Activated T-helper 2 cell treated with anti-CD3 and anti-CD28 coated beads, Interferon-gamma antibody, Interleukin-2, Interleukin-4, amounts not matched to agents 10 μg/mL and 5 μg/mL and 100 μg/mL, durations not matched to agents 14 hours and 24 hours and 36 hours (primary cell): ENCODE data around the gene DTNA. TPM values are rescaled to one million over a fixed set of nuclear protein-coding genes. Genes with fewer than 3 reads are reported as not detected.
"Not testable (repeated sequence)": the region's sequence is repeated elsewhere in the genome, so short reads cannot be mapped to it uniquely, and the experiment has no call there.

Experiments used
- DNase-seq: peaks from one replicate; pipeline ENCODE4 v3.0.0; 2021; ENCODE audit warnings: low spot score
- H3K27ac Mint-ChIP-seq: one replicate; pipeline ENCODE4 v1.8.0; 2021; ENCODE audit warnings: mixed read lengths
- H3K27me3 Mint-ChIP-seq: one replicate; pipeline ENCODE4 v1.8.0; 2021; ENCODE audit warnings: low read depth, mixed read lengths
- H3K36me3 Mint-ChIP-seq: one replicate; pipeline ENCODE4 v1.8.0; 2021; ENCODE audit warnings: low read depth, mixed read lengths
- H3K4me1 Mint-ChIP-seq: one replicate; pipeline ENCODE4 v1.8.0; 2021; ENCODE audit warnings: low read depth, mixed read lengths
- H3K4me3 Mint-ChIP-seq: one replicate; pipeline ENCODE4 v1.8.0; 2021; ENCODE audit warnings: low read depth, mild to moderate bottlenecking, moderate library complexity, mixed read lengths
- H3K9me3 Mint-ChIP-seq: one replicate; pipeline ENCODE4 v1.8.0; 2021; ENCODE audit warnings: mixed read lengths
- intact Hi-C: fragments of 100-400 bp; cut with micrococcal nuclease; formaldehyde crosslinking; loops from one replicate; pipeline ENCODE4 v1.15.1; 2023
- total RNA-seq: library from RNA; stranded (reverse); gene quantifications from 2 replicates; pipeline ENCODE4 v1.2.3, GENCODE V29; 2022

Gene DTNA
- total RNA-seq, 1 donor from 2014 or later: 0.73 TPM

DNA sequence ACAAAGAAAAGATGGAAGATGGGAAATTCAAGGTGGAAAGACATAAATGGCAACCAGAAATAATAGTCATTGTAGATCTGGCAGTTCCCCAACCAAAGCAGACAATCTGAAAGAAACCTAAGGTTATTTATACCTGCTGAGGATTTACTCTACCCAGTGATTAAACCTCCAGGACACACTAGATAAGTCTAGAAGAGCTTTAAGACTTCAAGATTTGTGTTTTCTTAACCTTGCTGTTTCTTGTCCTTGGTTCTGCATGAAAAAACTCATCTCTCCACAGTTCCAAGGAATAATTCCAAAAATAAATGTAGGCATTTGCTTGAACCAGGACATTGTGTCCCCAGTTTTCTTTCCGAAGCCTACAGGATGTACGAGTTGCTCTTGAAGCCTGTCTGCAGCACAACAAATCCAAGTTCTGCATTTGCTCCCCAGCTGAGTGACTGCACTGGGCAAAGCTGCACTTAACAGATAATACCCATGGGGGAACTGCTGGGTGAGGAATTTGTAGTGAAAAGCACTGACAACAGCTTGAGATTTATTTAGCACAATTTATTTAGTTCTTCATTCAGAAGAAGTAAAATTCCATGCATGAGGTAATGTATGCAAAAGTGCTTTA lies 19.8 kb downstream of the DTNA start:
- Mint-ChIP-seq H3K36me3 (no peaks in the 10 kb centered on the region), H3K9me3 (no peaks in the 10 kb centered on the region), H3K27ac (no peak overlapping the region), H3K4me3 (no peak overlapping the region), H3K4me1 (no peaks in the 10 kb centered on the region), H3K27me3 (peaks cover 2% of the 10 kb centered on the region)
- no peak for DNase-seq
- intact Hi-C loops: no loop called here

DNA sequence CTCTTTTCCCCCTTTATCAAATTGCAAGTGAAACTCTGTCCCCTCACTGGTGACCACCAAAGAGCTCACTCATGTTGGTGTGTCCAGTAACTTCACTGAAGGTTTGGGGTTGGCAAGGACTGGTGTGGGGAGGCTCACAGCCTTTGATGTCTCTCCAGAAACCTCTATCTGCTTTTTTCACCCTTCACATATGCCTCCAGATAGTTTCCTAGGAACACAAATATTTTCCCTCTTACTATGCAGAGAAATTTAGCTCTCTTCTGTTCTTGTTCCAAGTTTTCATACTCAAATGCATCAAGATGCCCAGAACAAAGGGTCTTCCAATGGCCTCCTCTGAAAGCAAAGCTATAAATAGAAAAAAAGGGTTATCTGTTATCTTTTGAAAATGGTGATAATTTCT lies 20.7 kb downstream of the DTNA start:
- Mint-ChIP-seq H3K27me3 (peaks cover 2% of the 10 kb centered on the region), H3K4me3 (no peak overlapping the region), H3K27ac (no peak overlapping the region), H3K9me3 (no peaks in the 10 kb centered on the region), H3K4me1 (no peaks in the 10 kb centered on the region), H3K36me3 (no peaks in the 10 kb centered on the region)
- intact Hi-C loops: no loop called here
- DNase-seq: no peak

DNA sequence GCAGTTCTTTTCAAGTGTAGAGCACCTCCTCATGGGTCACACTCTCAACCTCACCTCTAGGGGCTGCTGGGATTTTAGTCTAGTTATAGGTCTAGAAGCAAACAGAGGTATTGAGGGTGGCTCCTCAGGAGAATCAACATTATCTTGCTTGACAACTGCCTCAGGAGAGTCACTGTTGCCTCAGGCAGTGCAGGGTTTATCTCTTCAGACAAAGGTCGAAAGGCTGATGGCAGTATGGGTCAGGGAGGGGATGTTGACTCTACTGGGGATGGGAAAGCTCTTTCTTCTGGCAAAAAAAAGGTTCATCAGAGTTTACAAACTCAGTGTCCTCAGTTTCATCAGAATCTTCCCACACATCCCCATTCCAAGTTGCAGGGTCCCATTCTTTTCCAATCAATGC lies 24.0 kb downstream of the DTNA start:
- no peak overlapping the region for H3K27ac Mint-ChIP-seq
- no peaks in the 10 kb centered on the region for H3K4me1 Mint-ChIP-seq
- no peak for DNase-seq
- H3K4me3 Mint-ChIP-seq: no peak overlapping the region
- intact Hi-C loops: no loop called here
- no peaks in the 10 kb centered on the region for H3K9me3 Mint-ChIP-seq
- no peaks in the 10 kb centered on the region for H3K36me3 Mint-ChIP-seq
- H3K27me3 Mint-ChIP-seq: peaks cover 2% of the 10 kb centered on the region

DNA sequence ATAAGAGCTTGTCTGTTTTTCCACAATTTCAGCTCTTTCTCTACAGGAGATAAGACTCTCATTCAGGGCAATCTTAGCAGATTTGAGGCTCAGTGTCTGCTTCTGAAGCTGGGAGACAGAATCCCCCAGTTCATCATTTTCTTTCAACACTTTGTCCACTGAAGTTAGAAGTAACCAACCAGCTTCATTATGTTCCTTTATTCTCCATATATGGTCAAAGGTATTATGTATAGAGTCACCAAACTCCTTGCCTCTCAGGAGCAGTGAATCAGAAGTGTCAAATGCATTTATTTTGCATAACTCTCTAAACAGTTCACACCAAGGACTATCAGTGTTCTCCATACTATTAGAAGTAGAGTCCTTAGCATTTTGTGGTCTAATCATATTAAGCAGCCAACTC lies 24.4 kb downstream of the DTNA start:
- H3K27ac Mint-ChIP-seq, H3K27me3 Mint-ChIP-seq, H3K4me1 Mint-ChIP-seq, DNase-seq, intact Hi-C loops, H3K9me3 Mint-ChIP-seq, H3K36me3 Mint-ChIP-seq, H3K4me3 Mint-ChIP-seq: not testable (repeated sequence)

DNA sequence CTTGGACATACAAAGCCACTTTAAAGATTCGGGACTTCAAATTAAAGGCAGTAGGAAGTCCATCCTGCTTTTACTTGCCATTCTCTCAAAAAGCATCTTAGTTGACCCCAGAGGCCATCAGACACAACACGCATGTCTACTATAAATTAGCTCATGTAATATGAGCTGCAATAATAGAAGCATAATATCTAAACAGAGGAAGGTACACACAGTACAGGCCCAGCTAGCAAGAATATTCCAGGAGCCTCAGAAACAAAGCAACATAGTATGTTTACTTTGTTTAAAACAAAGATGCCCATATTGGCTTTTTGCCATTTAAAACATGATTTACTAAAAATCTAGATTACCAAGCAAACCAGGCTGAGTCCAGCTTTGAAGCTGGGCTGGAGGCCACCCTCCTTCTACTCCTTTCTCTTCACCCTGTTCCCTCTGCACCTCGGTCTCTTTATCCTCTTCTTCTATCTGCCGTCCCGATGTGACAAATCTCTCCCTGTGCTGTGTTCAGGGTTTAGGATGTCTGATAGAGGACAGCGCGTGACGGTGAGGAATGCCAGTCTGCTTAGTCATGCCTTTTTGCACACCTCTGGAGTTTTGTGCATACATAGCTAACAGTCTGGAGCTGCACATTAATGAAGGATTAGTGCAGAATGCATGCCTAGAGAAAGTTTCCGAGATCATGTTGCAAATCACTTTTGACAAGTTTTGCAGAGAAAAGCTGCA lies 28.2 kb downstream of the DTNA start:
- no peak for DNase-seq
- Mint-ChIP-seq H3K9me3 (no peaks in the 10 kb centered on the region), H3K4me1 (no peaks in the 10 kb centered on the region), H3K4me3 (no peak overlapping the region), H3K36me3 (no peaks in the 10 kb centered on the region), H3K27ac (no peak overlapping the region), H3K27me3 (no peaks in the 10 kb centered on the region)
- intact Hi-C loops: no loop called here

DNA sequence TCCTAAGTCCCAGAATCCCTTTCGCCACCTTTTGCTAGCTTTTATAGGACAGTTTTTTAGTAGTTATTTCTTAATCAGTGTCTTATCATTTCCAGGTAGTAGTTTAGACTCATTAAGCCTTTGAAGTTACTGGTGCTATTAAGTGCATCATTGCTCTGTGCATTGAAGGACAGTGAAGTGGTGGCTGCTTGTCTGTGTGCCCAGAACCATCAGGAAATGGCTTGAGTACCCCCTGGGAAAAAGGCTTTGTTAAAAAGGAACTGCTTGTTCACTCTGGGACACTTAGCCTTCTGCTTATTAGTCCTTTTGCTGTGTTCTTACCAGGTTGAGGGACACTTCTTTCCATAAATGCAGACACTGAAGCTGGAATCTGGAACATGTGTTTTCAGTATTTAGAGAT lies 30.0 kb downstream of the DTNA start:
- no peaks in the 10 kb centered on the region for H3K36me3 Mint-ChIP-seq
- H3K9me3 Mint-ChIP-seq: no peaks in the 10 kb centered on the region
- intact Hi-C loops: no loop called here
- H3K4me1 Mint-ChIP-seq: no peaks in the 10 kb centered on the region
- DNase-seq: no peak
- no peak overlapping the region for H3K27ac Mint-ChIP-seq
- H3K4me3 Mint-ChIP-seq: no peak overlapping the region
- H3K27me3 Mint-ChIP-seq: no peaks in the 10 kb centered on the region

DNA sequence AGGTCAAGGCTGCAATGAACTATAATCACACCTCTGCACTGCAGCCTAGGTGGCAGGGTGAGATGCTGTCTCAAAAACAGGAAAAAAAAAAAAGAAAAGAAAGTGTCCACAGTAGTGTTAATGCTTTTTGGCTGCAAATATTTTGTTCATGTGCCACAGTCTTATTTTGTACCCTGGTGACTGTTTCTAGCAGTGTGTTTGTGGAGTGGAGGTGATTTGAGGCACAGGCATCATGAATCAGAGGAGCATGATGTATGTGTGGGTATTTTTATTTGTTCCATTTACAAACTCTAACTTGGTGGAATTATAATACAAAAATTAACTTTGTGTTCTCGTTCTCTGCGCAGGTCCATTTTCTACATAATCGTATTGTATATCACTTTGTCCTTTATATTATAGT lies 30.6 kb downstream of the DTNA start:
- no peaks in the 10 kb centered on the region for H3K36me3 Mint-ChIP-seq
- intact Hi-C loops: no loop called here
- no peaks in the 10 kb centered on the region for H3K4me1 Mint-ChIP-seq
- no peak for DNase-seq
- no peaks in the 10 kb centered on the region for H3K9me3 Mint-ChIP-seq
- no peaks in the 10 kb centered on the region for H3K27me3 Mint-ChIP-seq
- no peak overlapping the region for H3K27ac Mint-ChIP-seq
- H3K4me3 Mint-ChIP-seq: no peak overlapping the region

DNA sequence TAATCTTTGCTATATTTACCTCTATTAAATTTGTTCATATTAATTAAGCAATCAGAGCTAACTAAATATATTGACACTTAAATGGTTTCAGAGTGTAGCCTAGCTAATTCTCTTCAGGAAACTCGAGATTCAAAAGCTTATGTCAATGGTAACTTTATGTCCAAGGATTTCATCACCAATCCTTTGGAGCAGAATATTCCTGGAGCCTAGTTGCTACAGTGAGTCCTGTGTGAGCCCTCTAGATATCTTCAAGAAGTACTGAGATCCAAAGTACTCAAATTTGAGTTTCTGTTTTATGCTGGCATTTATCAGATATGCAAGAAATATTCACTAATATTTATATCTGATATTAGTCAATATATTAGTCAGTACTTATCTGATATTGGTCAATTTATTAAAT lies 31.3 kb downstream of the DTNA start:
- intact Hi-C loops: no loop called here
- no peak overlapping the region for H3K4me3 Mint-ChIP-seq
- H3K9me3 Mint-ChIP-seq: no peaks in the 10 kb centered on the region

DNA sequence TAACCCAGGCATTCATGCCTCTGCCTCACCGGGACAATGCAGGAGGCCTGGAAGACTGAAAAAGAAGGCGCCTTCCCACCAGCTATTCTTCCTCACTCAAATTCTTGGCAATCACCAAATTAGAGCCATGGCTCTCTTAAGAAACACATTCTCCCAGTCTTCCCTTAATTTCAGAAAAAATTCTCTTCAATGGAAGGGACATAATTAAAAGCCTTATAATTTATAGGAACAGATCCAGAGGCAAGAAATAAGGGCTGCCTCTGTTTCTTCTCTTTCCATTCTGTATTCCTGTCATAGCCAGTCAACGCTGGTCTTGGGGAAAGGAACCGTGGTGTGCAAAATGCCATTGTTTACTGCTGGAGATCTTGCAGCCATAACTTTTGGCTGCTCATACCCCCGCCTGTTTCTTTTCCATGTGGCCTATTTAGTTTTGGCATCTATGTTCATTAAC lies 32.8 kb downstream of the DTNA start:
- Mint-ChIP-seq H3K9me3 (no peaks in the 10 kb centered on the region), H3K27me3 (no peaks in the 10 kb centered on the region), H3K27ac (no peak overlapping the region), H3K36me3 (no peaks in the 10 kb centered on the region), H3K4me3 (no peak overlapping the region), H3K4me1 (no peaks in the 10 kb centered on the region)
- no peak for DNase-seq
- intact Hi-C loops: no loop called here

More for the DNA sequence above, 31.3 kb downstream of the DTNA start:
- H3K4me1 Mint-ChIP-seq: no peaks in the 10 kb centered on the region
- no peaks in the 10 kb centered on the region for H3K27me3 Mint-ChIP-seq
- H3K36me3 Mint-ChIP-seq: no peaks in the 10 kb centered on the region
- DNase-seq: no peak
- no peak overlapping the region for H3K27ac Mint-ChIP-seq

DNA sequence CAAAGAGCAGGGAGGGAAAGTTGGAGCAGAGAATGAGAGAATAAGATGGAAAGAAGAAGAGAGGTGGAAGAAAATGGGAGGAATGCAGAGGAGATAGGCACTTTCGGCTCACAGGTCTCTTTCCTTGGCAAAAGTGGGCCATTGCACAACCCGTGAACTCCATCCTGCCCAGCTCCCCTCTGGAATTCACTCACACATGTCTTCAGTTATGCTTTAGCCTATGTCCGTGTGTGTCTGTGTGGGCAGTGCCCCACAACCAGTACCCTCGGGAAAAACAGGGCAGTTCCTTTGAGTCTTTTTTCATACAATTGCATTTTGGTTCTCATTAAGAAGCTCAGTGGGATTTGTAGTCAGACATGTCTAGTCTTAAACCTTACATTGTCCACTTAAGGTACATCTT lies 34.5 kb downstream of the DTNA start:
- no peaks in the 10 kb centered on the region for H3K36me3 Mint-ChIP-seq
- H3K9me3 Mint-ChIP-seq: no peaks in the 10 kb centered on the region
- DNase-seq: no peak
- intact Hi-C loops: no loop called here
- H3K4me3 Mint-ChIP-seq: no peak overlapping the region
- no peak overlapping the region for H3K27ac Mint-ChIP-seq
- no peaks in the 10 kb centered on the region for H3K4me1 Mint-ChIP-seq
- H3K27me3 Mint-ChIP-seq: no peaks in the 10 kb centered on the region

DNA sequence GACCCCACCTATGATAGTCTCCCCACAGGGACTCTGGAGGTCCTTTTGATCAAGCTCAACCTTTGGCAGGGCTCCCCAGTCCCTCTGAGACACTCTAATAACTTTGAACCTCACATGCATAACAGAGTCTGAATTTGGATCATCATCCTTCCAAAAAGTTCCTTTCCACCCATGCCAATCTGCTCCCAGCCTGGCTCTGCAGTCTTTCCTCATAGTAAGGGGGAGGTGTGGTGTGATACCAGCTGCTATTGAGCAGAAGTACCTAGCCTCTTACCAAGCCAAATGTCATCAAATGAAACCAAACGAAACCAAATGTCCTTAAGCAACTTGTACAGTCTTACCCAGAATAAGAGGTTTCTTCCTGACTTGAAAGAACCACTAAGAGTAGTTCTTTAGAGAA lies 36.5 kb downstream of the DTNA start:
- Mint-ChIP-seq H3K4me1 (no peaks in the 10 kb centered on the region), H3K27ac (no peak overlapping the region), H3K27me3 (peaks cover 3% of the 10 kb centered on the region), H3K4me3 (no peak overlapping the region), H3K36me3 (no peaks in the 10 kb centered on the region), H3K9me3 (no peaks in the 10 kb centered on the region)
- intact Hi-C loops: no loop called here
- no peak for DNase-seq

DNA sequence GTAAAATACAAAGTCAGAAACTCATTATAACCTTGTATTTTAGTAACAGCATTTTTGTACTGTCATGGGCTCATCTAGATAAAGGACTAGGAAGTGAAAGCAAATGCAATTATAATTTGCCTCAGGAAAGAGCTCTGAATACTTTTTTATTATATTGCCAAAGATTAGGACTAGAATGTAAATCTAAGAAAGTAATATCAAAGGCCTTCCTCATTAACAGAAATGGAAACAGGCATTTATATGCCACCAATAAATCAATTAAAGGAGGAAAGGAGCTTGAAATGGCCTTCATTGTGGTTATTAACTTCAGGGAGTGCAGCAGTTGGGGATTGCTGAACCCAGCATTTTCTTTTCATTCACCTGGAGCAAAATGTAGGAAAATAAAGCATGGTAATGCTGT lies 39.6 kb downstream of the DTNA start:
- H3K36me3 Mint-ChIP-seq: no peaks in the 10 kb centered on the region
- intact Hi-C loops: no loop called here
- H3K27me3 Mint-ChIP-seq: peaks cover 3% of the 10 kb centered on the region
- no peaks in the 10 kb centered on the region for H3K4me1 Mint-ChIP-seq
- H3K27ac Mint-ChIP-seq: no peak overlapping the region
- no peak overlapping the region for H3K4me3 Mint-ChIP-seq
- no peaks in the 10 kb centered on the region for H3K9me3 Mint-ChIP-seq
- no peak for DNase-seq

DNA sequence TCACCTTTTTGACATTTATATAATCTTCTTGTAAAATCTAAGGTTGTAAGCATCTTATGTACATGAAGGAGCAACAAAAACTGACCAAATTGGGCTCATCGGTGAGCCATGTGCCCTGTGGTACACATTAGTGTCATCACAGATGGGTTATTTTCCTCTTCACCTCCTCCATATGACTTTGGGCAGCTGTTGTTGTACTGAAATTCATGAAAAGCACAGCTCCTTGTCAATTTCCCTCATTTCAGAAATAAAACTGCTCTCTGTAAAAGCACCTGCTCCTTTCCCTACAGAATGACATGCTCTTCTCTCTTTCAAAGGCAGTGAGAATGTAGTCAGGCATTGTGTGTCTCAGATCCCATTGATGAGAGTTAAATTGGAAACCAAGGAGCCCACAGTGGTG lies 42.0 kb downstream of the DTNA start:
- H3K9me3 Mint-ChIP-seq: no peaks in the 10 kb centered on the region
- no peaks in the 10 kb centered on the region for H3K4me1 Mint-ChIP-seq
- no peak overlapping the region for H3K4me3 Mint-ChIP-seq
- intact Hi-C loops: no loop called here
- no peak for DNase-seq
- H3K27me3 Mint-ChIP-seq: peaks cover 3% of the 10 kb centered on the region
- no peaks in the 10 kb centered on the region for H3K36me3 Mint-ChIP-seq
- H3K27ac Mint-ChIP-seq: no peak overlapping the region
